HG02642 (cell line): ENCODE results near the gene H6PD.

Experiments used
- ATAC-seq: cut with Tn5 transposase; IDR thresholded peaks from one replicate; pipeline ENCODE4 v1.9.1; 2021; ENCODE audit warnings: mild to moderate bottlenecking; ENCODE audit not compliant: unreplicated experiment, poor library complexity

H6PD gene, protein sequence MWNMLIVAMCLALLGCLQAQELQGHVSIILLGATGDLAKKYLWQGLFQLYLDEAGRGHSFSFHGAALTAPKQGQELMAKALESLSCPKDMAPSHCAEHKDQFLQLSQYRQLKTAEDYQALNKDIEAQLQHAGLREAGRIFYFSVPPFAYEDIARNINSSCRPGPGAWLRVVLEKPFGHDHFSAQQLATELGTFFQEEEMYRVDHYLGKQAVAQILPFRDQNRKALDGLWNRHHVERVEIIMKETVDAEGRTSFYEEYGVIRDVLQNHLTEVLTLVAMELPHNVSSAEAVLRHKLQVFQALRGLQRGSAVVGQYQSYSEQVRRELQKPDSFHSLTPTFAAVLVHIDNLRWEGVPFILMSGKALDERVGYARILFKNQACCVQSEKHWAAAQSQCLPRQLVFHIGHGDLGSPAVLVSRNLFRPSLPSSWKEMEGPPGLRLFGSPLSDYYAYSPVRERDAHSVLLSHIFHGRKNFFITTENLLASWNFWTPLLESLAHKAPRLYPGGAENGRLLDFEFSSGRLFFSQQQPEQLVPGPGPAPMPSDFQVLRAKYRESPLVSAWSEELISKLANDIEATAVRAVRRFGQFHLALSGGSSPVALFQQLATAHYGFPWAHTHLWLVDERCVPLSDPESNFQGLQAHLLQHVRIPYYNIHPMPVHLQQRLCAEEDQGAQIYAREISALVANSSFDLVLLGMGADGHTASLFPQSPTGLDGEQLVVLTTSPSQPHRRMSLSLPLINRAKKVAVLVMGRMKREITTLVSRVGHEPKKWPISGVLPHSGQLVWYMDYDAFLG

DNA sequence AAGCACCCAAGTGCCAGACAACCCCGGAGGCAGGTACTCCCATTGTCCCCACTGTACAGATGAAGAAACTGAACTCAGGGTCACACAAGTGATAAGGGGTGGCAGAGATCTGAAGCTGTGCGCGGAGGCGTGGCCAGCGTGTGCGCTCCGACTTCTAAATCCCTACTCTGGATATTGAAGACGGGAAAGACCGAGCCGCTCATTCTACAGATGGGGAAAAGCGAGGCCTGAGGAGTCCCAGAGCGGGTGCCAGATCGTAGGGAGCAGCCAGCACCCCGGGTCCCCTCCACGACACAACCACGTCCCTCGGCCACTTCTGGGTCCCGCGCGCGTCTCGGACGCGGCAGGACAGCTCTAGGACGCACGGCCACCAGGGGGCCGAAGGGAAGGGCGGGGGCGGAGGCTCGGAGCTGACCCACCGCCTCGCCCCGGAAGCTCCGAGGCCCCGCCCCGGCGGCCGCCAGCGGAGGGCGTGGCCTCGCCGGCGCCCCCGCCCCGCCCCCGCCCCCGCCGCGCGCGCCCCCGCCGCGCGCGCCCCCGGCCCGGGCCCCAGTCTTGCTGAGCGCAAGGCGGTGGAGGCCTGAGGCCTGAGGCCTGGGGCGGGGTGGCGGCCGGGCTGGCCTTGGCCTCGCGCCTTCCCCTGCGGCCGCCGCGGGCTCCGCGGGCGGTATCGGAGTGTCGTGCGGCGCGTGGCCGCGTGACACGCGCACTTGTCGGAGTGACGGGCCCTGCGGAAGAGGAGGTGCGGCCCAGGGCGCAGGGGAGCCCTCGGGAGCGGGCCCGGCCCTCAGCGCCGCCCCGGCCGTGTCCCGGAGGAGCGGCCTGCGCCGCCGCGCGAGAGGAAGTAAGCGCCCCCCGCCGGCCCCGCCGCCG lies at the start of gene H6PD:
H6PD (plus strand) TSS at position 552 of the 873 bp plus-strand sequence. CDS start 10,161 bp downstream, outside the sequence.
- peak; percentile 81 for ATAC-seq

DNA sequence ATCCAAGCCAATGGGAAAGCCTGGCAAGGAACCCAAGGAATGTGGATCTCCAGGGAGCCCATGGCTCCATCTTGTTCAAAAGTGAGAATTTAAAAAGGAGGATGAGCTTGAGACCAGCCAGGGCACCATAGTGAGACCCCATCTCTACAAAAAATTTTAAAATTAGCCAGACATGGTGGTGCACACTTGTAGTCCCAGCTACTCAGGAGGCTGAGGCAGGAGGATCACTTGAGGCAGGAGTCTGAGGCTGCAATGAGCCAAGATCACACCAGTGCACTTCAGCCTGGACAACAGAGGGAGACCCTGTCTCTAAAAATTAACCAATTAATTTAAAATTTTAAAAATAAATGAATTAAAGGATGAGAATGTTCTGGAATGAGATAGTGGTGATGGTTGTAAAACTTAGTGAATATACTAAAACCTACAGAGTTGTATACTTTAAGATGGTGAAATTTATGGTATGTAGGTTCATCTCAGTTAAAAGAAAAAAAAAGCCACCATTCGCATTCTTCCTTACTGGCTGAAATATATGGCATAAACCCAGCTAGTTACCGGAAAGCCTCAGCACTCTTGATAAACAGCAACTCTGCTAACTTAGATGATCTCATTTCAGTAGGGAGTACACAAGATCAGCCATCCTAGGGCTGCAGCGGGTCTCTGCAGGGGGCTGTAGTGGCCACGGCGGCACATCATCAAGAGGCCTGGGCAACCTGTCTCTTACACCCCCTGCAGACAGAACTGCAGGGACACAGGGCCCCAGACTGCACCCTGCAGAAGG lies 48.3 kb upstream of the H6PD start:
- no peak for ATAC-seq

DNA sequence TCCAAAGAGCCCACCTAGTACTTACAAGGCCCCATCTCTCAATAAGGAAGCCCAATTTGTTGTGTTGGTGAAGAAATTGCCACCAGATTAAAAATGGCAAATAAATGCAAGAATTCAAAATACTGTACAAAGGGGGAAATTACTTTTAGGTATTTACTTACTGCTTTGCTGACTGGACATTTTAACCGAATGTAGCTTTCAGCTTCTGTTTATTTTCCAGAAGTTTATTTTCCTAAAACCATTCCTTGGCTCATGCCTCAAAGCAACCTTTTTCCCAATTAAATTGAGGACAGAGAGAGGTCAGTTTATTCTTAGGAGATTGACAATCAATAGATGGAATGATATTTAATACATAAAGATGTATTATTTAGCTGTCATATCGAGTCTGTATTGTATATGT lies 47.6 kb upstream of the H6PD start:
- no peak for ATAC-seq

DNA sequence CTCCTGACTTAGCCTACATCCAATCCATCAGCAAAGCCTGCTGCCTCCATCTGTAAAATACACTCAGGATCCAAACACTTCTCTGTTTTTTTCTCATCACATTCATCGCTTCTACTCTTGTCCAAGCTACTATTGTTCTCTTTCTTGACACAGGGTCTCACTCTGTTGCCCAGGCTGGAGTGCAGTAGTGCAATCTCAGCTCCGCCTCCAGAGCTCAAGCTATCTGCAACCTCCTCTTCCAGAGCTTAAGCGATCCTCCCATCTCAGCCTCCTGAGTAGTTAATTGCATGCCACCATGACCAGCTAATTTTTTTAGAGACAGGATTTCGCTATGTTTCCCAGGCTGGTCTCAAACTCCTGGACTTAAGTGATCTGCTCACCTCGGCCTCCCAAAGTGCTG lies 44.3 kb upstream of the H6PD start:
- no peak for ATAC-seq

DNA sequence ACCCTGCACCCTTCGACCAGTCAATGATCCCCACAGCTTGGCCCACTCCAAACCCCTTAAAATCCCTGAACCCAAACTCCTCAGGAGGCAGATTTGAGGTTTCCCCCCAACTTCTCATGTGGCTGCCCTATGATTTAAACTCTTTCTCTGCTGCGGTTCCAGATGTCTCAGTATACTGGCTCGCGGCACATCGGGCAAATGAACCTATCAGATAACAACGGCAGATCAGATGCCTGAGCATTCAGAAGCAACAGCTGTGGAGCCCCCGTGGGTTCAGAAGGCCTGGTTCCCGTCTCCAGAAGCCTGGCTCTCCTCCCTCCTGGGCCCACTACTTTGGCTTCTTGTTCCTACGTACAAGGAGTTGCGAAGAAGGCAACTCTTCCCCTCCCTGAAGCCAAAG lies 43.3 kb upstream of the H6PD start:
- ATAC-seq = no peak

DNA sequence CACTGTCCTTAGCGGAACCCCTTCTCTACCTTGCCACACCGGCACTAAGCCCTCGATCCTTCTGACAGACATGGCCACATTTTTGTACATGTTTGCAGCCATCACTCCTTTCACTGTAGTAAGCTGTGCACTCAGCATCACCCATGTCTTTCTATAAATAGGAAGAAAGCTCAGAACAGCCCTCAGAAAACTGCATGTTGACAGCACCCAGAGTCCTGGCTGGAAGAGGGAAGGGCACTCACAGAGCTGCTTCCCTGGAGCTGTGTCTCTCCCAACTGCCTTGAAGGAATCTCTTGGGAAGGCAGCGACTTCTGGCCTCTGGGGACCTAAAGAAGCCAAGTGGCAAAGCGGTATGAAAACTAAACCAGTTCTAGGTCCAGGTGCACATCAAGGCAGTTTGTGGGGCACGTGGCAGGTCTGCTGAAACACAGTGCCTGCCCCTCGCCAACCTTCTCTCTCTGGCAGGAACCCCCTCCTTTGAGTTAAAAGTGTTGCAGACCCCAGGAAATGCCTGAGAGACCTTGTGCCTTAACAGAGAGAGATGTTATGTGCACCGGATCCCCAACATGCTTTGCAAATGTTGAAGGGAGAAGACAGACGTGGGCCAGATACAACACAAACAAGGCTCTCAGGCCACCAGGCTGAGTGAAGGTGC lies 41.9 kb upstream of the H6PD start:
- no peak for ATAC-seq

DNA sequence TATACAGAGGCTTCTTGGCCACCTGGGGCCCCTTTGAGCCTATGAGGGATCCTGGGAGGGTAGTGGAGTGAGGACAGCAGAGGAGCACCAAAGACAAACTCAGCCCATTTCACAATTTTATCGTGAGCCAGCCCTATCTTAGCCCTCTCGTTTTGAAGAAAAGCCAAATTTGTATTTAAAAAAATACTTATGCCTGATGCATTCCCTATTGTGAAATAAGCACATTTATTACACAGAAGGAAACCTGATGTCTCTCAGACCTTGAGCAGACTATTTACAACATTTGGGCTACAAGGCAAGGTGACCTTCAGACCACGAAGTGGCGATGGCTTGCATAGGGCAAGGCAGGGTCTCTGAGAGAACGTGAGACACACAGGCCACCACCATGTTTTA lies 41.3 kb upstream of the H6PD start:
- ATAC-seq = no peak

DNA sequence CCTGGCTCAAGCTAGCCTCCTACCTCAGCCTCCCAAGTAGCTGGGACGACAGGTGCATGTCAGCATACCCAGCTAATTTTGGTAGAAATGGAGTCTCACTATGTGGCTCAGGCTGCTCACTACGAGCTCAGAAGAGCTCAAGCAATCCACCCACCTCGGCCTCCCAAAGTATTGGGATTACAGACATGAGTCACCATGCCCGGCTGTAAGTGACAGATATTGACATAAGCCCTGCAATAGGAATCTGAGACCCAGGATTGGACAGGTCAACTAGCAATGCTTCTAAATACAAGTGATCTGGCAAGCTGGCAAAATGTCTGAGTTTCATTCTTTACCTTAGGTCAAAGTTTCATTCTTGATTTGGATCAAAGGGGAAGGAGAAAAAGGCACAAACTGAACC lies 40.5 kb upstream of the H6PD start:
- no peak for ATAC-seq

DNA sequence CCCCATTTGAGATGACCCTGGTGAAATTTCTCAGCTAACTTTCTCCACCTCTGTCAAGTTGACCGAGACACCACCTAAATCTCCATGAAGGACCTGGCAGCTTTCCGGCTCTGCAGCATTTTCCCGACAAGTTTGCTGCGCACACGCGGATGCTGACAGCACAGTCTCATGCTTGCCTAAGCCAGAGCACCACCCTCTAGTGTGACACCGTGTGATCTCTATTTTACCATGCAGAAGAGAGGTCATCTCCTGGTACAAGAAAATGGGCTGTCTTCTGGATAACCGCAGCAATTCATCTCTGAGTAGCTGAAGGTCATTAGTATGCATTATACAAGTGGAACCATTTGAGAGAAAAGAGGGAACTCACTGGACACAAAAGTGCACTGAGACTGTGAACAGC lies 38.9 kb upstream of the H6PD start:
- no peak for ATAC-seq

DNA sequence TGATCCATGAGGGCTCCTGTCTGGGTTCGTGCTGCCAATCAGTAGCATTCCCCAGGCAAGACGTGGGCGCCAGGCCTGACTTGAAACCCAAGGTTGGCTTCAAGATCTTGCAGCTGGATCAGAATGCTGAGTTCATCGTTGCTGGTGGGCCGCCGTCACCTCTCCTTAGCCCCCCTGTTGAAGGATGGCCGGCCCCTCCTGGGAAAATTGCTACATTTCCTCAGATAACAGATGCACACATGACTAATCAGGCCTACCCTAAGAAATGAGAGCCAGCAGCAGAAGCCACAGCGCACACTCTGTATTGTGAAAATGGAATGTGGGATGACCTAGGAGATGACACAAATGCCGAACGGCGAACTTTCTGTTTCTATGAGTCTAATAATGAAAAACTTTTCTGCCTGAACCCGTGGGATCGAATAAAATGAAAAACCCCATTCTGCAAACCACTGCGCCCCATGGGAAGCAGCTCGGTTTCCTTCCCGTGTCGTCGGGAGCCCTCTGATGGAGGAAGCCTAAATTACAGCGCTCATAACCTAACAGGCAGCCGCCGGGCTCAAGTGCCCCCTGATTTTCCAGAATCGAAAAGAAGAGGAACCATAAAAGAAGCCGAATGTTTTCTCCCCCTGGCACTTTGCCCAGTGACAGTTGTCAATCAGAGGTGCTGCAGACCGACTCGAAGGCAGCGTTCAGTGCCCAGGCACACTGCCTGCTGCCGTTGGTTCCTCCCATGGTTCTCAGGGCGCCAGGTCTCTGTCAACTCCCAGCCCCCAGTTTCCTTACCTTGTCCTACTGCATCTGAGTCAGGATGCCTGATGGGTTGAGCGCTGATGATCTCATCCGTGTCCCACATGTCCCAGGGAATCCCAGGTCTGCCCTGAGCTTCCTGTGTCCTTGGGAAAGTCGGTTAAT lies 38.2 kb upstream of the H6PD start:
- ATAC-seq = no peak

DNA sequence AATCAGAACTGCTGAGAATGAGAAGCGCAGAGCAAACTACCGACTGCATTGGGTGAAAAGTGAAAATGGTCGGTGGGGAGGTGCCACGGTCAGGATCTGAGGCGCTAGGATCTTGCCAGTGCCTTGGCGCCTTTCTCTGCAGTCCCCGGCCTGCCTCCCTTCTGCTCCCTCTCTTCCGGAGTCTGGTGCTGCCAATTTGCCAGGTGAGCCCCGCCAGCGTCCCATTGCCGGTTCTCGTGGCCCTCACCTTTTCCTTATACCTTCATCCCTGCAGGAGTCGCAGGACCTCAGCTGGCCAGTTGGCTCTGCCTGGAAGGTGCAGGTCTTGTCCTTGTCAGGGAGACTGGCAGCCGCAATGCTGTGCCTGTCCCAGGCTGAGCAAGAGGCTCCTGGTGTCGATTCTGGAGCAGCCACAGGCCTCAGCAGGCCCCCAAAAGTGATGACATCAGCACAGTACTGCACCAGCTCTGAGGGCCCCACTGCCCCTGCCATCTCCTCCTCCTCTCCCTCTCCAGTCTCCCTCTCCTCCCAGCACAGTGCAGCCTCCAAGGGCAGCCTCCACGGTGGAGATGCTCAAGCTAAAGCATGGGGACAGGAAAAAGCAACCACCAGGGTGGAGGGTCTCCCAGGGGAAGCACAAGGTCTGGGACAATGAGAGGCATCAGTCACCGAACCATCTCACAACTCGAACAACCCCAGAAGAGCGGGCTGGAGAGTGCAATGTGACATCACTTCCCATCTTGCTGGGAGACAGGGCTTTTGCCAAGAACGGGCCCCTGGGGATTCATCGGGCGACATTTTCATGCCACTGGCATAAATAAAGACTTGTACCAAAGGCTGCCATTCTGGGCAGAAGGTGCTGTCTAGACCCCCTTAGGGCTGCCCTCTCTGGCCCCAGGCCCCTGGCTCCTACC lies 37.1 kb upstream of the H6PD start:
- no peak for ATAC-seq

DNA sequence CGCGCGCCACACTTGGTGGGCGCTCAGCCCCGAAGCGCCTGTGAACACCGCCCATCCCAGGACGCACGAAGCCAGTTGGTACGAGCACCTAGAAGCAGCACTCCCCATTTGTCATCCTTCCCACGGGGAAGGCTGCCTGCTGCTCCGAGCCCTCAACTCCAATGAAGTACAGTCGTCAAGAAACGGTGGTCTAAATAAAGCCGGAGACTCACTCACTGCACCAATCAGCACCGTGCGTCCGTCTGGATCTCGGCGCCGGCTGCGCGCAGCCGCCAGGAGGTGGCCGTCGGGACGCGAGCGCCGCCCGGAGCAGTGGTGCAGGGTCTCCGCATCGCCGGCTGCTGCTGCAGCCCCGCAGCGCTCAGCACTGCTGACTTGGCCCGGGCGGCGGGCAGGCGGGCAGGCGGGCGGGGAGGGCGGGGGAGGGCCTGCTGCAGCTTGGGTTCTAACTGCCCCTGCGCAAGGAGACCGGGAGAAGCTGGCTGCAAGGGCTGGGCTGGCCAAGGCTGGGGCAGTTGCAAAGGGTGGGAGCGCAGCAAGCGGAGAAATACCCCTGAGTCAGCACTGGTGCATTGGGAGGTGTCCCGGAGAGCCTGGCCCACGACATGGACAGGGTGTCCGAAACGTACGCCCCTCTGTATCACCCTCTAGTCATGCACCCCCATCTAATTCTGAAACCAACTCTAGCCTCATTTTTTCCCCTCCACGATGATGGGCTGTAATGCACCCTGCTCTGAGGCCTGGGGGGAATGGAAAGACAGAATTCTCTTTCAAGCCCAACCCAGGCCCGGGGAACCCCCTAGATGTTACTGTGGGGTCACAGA lies 35.8 kb upstream of the H6PD start:
- ATAC-seq = no peak

DNA sequence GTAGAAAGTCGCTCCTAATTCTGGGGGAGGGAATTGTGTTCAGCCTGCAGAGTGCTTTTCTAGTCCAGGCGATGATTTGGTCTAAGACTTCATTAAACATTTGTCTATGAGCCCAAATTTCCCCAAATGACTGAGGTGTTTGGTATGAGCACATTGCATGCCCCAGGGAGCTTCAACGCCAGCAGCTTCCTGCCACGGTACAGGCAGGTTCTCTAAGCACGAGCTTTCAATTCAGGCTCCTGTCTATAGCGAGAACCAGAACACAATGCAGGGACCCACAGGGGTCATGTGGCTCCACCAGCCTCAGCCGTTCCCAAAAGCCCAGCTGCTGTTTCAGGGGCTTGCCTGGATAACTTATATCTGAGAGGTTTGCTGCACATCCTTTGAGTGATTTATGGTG lies 34.1 kb upstream of the H6PD start:
- ATAC-seq = no peak

DNA sequence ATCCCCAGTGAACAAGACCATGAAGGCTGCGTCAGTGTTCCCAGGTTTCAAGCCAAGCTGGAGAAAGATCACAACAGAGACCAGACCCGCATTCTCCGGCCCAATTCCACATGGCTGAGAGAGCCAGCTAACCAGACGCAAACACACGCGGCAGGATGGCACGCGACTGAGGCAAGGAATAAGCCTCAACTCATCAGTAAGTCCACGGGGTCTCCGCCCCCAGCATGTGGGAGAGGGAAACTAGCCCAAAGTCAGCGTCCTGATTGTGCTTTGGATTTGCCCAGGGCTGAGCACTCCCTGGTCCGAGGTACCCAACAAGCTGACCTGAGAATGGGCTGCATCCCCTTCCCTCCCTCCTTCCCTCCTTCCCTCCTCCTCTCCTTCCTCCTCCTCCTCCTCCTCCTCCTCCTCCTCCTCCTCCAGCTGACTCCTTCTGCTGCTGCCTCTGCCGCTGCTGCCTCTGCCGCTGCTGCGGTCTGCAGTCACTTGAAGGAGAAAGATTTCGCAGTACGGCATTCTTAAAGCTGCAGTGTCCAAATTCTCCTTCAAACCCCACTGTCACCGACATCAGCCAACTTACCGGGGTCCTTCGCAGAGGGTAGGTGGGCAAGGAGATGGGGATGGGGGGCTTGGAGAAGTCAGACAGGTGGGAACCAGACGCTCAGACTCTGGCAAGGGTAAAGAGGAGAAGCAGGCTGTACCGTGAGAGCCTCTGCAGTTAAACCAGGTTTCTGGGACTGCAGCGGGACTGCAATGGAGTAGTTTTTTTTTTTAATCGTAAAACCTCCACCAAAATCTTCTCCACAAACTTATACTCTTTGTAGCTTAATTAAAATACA lies 33.0 kb upstream of the H6PD start:
- ATAC-seq = no peak

DNA sequence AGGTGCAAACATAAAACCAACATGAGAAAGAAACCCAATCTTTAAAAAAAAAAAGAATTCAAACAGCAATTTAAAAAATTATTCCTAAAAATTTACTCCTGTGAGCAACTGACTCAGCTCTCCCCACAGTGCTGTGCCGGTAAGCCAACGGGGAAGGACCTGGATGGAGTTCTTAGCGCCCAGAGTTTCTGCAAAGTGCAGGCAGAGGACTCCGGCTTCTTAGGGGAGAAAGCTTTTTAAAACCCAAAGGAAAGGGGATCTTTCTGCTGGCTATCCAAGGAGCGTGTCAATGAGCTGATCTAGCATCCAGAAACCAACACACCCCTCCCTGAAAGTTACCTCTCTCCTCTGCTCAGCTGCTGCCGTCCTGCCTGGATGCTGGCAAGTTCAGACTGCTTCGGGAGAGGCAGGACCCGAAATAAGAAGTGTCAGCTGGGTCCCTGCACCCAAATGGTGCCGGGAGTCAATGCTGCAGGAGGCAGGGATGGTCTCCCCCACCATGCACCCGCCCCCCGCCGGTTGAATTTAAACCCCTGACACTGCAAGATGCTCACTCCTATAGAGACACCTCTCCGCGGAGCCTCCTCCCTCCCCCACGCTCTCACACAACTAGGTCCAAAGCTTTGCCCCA lies 32.2 kb upstream of the H6PD start:
- ATAC-seq = no peak
